GM19324 (cell line): ENCODE data around the gene ME1.
"Not testable (repeated sequence)": the region's sequence is repeated elsewhere in the genome, so short reads cannot be mapped to it uniquely, and the experiment has no call there.

Experiments
- ATAC-seq: cut with Tn5 transposase; IDR thresholded peaks from one replicate; pipeline ENCODE4 v1.9.1; 2021; ENCODE audit warnings: mild to moderate bottlenecking, moderate library complexity; ENCODE audit not compliant: unreplicated experiment, low FRiP score

The ME1 gene

DNA sequence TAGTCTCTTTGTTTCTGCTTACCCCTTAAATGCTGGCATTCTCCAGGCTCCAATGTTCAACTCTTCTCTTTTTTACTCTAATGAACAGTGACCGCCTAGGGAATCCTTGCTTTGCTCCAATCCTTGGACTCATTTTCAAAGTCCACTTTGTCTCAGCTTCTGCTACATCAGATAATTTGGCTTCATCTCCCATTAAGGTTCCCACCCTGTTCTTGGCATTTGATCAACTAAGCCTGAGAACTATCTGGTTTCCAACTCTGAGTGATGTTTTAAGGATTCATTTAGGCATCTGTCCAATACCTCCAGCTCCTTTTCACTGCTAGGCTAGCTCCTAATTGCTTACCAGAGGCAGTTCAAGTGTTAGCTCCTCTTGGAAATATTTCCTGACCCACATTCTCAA lies 64.9 kb downstream of the ME1 start:
- ATAC-seq = no peak

DNA sequence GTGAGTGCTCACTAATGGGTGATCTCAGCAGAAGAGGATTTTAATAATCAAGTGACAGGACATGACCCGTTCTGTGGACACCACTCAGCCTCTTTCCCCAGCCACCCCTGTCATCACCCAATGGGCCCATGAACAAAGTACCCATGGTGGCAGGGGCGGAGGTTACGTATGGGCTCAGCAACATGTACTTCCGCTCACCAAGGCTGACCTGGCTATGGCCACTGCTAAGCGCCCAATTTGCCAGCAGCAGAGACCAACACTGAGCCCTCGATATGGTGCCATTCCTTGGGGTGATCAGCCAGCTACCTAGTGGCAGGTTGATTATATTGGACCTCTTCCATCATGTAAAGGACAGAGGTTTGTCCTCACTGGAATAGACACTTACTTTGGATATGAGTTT lies 68.5 kb downstream of the ME1 start:
- not testable (repeated sequence) for ATAC-seq

DNA sequence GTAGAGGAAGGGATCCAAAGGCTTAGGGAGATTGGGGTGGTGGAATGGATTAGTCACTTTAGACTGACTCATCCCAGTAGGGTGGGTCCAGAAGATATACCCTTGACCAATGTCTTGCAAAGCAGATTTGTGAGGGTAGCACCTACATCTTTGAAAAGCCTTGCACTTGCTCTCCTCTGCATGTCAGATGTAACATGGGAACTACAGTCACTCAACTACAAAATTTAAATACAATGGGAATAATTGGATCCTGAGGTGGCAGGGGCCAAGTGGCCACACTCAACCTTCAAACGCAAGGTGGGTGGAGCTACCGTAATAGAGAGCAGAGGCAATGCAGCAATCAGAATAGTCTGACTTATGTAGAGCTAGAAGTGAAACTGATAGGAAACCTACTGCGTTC lies 71.2 kb downstream of the ME1 start:
- ATAC-seq = no peak

DNA sequence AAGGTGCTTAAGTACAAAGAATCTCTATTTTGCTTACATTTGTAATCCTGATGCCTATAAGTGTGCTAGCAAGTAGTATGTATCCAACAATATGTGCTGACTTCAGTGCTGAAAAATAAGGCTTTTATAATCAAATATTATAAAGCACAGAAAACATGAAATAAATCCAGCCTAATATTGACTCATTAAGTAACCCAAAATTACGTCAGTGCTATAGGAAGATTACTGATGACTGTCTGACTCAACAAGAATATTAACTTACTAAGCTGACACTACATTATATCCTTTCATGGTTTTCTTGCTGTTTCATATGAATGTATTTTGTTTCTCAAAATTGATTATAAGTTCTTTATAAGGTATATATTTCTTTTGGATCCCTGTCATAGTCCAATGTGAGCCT lies 76.1 kb downstream of the ME1 start:
- ATAC-seq = no peak

DNA sequence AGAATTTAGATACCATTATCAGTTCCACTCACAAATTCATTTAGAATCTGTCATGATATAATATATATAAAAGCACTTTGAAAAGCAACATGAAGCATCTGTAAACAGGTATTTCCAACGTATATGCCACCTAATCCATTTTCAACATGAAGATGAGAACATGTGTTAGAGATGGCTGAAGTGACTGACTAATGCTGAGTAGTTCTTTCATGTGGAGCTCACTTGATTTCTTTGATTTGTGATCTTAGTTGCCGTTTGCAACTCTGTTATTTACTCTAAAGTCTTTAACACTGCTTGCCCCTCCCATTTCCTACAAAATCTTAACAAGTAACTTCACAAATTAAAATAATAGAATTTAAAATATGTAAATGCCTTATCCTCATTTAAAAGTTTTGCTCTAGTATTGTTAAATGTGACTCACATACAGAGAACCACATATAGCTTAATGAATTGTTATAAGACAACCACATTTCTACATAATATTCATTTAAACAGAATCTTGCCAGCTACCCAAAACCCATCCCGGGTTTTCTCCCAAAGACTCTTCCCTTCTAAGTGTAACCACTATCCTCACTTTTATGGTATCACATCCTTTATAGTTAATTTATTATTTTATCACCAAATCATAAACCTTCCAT lies 78.3 kb downstream of the ME1 start:
- no peak for ATAC-seq

DNA sequence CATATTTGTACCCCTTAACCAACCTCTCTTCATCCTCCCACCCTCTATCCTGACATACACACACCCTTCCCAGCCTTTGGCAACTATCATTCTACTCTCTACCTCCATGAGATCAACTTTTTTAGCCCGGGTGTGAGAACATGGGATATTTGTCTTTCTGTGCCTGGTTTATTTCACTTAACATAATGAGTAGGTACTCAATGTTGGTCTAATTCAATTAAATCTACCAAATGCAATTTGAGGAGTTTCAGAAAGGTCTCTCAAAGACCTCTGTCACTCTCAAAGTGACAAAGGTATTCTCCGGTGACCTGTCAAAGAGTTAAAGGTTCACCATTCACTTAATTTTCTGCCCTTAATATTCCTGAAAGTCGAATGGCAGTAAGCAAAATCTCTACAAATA lies 87.7 kb downstream of the ME1 start:
- ATAC-seq = no peak

DNA sequence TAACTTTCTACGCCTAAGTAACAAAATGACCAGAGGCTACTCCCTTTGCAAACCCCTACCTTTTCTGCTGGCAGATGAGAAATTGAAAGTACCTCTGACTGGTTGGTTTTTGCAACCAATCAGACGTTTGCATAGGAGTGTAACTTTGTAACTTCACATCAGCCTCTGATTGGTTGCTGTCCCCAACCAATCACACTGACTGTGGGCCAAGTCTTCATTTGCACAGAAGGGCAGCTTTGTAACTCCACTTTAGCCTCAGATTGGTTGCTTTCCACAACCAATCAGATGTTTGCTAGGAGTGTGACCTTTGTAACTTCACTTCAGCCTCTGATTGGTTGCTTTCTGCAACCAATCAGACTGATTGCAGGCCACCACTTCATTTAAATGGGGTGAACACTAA lies 89.1 kb downstream of the ME1 start:
- no peak for ATAC-seq

DNA sequence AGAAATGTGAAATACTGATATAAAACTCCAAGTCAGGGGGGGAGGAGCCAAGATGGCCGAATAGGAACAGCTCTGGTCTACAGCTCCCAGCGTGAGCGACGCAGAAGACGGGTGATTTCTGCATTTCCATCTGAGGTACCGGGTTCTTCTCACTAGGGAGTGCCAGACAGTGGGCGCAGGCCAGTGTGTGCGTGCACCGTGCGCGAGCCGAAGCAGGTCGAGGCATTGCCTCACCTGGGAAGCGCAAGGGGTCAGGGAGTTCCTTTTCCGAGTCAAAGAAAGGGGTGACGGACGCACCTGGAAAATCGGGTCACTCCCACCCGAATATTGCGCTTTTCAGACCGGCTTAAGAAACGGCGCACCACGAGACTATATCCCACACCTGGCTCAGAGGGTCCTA lies 96.9 kb downstream of the ME1 start:
- not testable (repeated sequence) for ATAC-seq

DNA sequence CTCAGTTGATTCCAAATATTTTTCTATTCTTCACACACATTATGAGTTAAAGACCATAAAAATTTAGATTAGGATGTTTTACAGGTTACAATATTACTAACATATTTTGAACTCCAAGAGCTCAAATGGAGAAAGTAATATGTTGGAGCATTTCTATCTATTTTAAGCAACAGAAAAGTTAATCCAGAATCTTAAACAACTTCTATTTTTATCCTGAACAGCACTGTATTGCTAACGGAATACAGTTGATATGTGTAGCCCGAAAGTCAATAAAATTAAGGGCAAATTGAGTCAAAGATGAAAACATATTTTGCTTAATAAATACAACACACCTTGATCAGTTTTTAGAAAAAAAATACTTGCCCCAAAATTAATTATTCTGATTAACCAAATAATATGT lies 97.4 kb downstream of the ME1 start:
- ATAC-seq = no peak

DNA sequence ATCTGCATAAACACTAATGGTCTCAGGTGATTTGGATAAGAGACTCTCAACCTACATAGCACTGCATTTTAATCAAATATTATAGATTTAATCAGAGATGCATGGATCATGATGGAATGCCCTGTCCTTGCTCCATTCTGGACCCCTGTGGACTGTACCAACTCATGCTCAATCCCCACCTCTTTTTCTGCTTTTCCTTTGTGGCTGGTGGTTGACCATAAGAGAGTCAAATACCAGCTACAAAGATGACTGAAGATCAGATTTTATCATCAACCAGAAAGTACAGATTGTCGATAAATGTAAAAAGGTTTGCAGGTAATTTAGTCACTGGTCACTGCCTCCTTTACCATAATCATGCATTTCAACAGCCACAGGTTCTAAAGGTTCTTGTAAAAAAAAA lies 116.2 kb downstream of the ME1 start:
- no peak for ATAC-seq

DNA sequence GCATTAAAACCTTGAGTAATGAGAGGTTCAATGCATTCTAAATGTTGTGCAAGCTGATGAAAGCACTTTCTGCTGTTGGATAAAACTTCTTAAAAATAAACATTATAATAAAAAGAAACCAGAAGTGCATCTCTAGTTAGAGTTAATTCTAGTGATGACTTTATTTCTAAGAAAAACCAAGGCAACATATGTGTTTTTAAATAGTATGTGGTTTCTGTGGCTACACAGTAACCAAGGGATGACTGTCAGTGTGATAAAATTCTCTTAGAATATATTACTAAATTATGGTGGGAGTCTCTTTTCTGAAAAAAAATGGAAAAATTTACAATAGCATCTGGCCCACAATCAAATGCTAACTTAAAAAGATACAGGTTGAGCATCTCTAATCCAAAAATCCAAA lies 117.0 kb downstream of the ME1 start:
- no peak for ATAC-seq

DNA sequence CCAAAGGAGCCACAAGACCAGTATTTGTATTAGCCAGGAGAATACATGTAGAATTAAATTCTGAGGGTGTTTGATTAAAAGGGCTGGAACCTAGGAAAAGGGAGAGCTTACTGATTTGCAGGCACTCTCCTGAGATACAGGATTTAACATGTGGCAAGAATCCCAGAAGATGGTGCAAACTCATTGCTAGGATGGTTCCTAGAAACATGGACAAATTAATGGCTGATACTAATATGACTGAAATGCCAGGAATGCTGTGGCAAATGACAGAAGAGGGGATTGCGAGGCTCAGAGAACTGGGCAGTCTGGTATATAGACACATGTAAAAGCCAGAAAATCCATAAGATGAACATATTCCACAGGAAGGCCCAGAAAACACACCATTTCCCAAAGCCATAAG lies 119.6 kb downstream of the ME1 start:
- no peak for ATAC-seq

DNA sequence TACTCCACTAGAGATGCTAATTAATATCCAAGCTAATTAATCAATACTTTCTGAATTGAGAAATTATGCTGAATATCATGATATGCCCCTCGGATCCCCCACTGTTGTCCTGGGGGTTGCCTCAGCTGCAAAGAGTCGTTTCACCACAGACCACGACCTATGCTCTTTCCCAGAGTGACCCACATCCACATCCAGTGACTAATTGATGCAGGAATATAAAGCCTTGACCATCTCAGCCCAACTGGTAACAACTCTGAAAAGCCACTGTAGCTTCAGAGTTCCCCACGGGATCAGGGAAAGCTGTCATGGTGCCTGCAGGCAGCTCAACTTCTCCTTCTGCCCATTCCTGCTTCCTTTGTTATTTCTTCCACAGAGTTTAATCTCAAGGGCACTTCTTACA lies 120.8 kb downstream of the ME1 start:
- ATAC-seq = no peak

DNA sequence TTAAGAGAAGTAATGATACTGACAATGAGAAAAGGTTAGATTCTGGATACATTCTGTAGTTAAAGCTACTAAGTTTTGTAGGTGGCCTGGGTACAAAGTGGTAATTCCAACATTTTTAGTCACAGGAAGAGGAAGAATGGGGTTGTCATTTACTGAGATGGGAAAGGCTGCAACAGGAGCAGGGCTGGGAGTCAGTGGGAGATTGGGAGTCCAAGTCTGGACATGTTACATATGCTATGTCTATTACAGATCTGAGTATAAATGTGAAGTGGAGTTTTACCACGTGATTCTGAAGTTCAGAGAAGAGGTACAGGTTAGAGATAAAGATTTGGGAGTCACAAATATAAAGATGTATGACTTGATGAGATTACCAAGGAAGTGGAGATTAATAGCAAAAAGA lies 121.5 kb downstream of the ME1 start:
- no peak for ATAC-seq

DNA sequence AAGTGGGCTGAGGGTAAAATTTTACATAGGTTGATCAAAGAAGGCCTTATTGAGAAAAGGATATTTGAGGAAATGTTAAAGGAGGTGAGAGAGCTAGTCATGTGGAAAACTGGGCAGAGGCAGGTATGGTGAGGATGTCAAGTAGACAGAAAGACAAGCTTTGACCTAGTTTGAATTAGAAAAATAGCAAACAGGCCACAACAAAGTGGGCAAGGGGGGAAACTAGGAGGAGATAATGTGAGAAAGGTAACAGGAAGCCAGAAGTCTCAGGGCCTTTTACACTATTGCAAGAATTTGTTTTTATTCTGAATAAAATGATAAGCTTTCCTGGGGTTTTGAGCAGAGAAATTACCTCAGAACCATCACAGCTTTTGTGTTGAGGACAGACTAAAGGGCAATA lies 122.0 kb downstream of the ME1 start:
- no peak for ATAC-seq

DNA sequence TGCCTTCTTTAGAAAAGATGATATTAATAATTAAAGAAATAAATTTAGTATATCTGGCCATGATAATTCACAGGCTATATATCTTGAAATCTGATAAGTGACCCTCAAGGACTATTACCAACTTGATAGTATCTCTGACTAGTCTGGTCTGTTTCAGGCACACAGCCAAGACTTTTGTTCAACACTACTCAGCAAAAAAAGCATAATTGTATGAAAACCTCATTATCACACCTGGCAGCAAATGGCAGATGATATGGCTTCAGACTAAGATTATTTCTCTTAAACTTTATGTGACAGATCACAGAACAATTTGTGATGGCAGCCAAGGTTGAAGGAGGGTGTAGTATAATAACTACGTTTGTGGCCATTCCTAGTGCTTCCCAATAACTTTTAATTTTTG lies 123.0 kb downstream of the ME1 start:
- no peak for ATAC-seq

DNA sequence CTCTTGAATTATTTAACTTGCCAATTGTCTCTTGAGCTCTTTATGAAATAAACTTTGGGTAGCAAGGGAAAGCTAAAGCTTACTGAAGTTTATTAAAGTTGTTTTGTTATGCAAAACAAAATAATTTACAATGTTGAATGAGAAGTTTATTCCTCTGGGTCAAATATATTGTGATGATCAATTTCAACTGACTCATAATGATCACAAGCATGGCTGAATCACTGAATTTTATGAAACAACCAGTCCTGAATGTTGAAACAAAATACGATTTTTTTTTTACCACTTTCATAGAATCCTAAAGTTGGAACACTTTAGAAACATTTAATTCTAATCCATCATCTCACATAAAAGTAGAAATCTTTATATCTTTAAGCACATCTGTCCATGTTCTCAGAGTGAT lies 127.4 kb downstream of the ME1 start:
- ATAC-seq = no peak

DNA sequence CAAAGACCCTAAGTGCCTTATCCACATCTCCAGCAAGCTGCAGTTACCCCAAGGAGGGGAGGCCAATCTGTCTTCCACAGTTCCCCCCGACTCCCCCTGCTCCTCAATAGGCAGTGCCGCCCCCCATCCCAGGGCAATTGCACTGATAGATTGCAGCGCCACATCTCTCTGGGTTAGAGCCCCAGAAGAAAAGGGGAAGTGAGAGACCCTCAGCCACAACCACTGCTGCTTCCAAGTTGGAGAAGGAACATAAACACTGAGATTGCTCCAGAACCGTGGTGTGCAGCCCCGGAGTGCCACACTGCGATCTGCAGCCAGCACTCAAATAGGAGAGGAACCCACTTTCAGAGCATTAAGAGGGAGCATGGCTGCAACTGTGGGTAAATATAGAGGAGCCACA lies 136.2 kb downstream of the ME1 start:
- no peak for ATAC-seq

DNA sequence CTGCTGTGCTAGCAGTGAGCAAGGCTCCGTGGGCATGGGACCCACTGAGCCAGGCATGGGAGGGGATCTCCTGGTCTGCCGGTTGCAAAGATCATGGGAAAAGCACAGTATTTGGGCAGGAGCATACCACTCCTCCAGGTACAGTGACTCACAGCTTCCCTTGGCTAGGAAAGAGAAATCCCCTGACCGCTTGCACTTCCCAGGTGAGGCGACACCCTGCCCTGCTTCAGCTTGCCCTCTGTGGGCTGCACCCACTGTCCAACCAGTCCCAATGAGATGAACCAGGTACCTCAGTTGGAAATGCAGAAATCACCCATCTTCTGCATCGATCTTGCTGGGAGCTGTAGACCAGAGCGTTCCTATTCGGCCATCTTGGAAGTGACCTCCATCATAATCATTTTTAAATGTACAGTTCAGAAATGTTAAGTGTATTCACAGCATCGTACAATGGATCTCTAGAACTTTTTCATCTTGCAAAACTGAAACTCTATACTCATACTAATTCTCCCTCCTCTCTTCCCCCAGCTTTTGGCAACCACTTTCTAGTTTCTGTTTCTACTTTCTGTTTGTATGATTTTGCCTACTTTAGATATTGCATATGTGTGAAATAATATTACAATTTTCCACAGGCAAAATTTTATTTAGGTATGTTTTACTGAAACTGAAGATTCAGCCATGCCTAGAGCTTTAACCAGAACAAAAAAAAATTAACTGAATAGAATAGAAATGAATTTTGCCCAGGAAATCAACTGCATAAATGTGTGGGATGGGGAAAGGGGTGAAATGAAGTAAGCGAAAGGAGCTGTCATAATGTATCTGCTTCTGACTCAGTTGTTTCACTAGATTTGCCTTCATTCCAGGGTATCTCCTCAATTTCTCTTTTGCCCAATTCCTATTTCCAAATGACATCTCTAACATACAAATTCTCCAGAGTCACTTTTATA lies 137.7 kb downstream of the ME1 start:
- ATAC-seq = peak; percentile 92

DNA sequence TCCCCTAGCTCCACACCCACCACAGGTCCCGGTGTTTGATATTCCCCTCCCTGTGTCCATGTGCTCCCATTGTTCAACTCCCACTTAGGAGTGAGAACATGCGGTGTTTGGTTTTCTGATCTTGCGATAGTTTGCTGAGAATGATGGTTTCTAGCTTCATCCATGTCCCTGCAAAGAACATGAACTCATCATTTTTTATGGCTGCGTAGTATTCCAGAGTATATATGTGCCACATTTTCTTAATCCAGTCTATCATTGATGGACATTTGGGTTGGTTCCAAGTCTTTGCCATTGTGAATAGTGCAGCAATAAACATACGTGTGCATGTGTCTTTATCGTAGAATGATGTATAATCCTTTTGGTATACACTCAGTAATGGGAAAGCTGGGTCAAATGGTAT lies 143.6 kb downstream of the ME1 start:
- not testable (repeated sequence) for ATAC-seq

DNA sequence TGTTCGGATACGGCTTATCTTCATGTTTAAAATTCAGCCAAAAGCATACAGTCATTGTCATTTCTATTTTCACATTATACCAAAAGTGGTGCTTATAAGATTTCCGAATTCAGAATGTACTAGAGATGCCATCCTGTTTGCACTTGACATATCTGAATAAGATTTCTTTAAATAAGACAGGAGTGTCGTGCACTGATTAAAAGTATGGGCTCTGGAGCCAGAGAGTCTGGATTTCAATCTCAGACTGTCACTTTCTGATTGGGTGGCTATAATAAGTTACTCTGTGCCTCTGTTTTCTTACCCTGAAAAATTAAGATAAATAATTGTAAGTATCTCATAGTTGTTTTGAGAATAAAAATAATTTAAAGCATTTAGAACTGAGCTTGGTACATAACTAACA lies 144.9 kb downstream of the ME1 start:
- ATAC-seq = no peak

DNA sequence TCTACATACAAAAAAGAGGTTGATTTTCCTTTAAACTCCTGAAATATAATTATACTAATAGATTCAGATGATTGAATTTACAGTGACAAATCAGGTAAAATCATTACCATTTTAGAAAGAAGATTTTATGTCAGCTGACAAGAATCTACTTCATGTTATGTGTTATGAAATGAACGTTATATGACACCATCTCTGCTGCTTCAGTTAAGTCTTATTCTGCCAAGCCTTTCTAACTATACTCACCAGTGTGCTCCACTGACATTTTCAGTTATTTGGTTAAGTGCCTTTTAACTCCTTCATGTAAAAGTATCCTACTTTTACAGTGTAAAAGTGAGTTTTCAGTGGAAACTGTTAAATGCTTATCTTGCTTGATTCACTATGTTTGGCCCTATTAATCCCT lies 157.3 kb downstream of the ME1 start:
- ATAC-seq = no peak
